Naive thymus-derived CD4-positive, alpha-beta T cell (primary cell): ENCODE measurements around the gene SIAE. TPM values are rescaled to one million over a fixed set of nuclear protein-coding genes. Genes with fewer than 3 reads are reported as not detected.
A peak's percentile ranks its signal among the peaks of the same experiment; 100 is the strongest.

Source experiments
- ATAC-seq: fragments of 150-1000 bp; cut with Tn5 transposase; 2 replicates; pipeline ENCODE4 v1.10.0; 2021; ENCODE audit warnings: mild to moderate bottlenecking, moderate library complexity
- CTCF ChIA-PET: fragments of 350-600 bp; sonication (Branson Sonifier 250); formaldehyde crosslinking; loops from one replicate; lab custom pipeline; 2021; ENCODE audit warnings: antibody characterized with exemption; lab: Charles Lee
- POLR2A ChIA-PET: fragments of 350-600 bp; sonication (Branson Sonifier 250); formaldehyde crosslinking; loops from one replicate; lab custom pipeline; 2021; ENCODE audit warnings: antibody characterized with exemption, inconsistent platforms; lab: Charles Lee
- DNase-seq, 9 donors: peaks; one replicate each; pipeline versions ENCODE4 v3.0.0 to v3.0.0-alpha.2; 2020 to 2022; ENCODE audit warnings: mixed read lengths in 1 of 9
- H3K27ac ChIP-seq: one replicate; pipeline ENCODE4 v1.7.0; 2013; ENCODE audit warnings: mild to moderate bottlenecking, low read depth, low read length, moderate library complexity
- H3K27me3 ChIP-seq, 2 donors: one replicate each; pipeline ENCODE4 v1.7.0; 2013; ENCODE audit warnings: low read length in 2 of 2, mild to moderate bottlenecking in 2 of 2, moderate library complexity in 2 of 2; ENCODE audit not compliant: control insufficient read depth in 2 of 2, insufficient read depth in 2 of 2
- H3K36me3 ChIP-seq, 3 experiments: 1 replicate in 2 of 3; 2 replicates in 1 of 3; pipeline ENCODE4 v1.7.0; 2013; ENCODE audit warnings: low read length in 3 of 3, mild to moderate bottlenecking in 3 of 3, moderate library complexity in 1 of 3; ENCODE audit not compliant: insufficient read depth in 3 of 3, control insufficient read depth in 2 of 3
- H3K4me1 ChIP-seq, 2 donors: one replicate each; pipeline ENCODE4 v1.7.0; 2013; ENCODE audit warnings: low read length in 2 of 2, mild to moderate bottlenecking in 2 of 2, moderate library complexity in 1 of 2; ENCODE audit not compliant: control insufficient read depth in 2 of 2, insufficient read depth in 2 of 2
- H3K4me3 ChIP-seq: 2 replicates; pipeline ENCODE4 v1.7.0; 2013; ENCODE audit warnings: mild to moderate bottlenecking, low read length
- H3K9me3 ChIP-seq, 3 experiments: 1 replicate in 2 of 3; 2 replicates in 1 of 3; pipeline ENCODE4 v1.7.0; 2013; ENCODE audit warnings: low read length in 3 of 3; ENCODE audit not compliant: control insufficient read depth in 2 of 3
- H3K27ac Mint-ChIP-seq, 9 donors: one replicate each; pipeline ENCODE4 v1.8.0; 2020 to 2022; ENCODE audit warnings: mixed read lengths in 9 of 9, mild to moderate bottlenecking in 8 of 9, moderate library complexity in 5 of 9, inconsistent platforms in 2 of 9
- H3K27me3 Mint-ChIP-seq, 5 donors: one replicate each; pipeline ENCODE4 v1.8.0; 2021 to 2022; ENCODE audit warnings: mixed read lengths in 5 of 5, mild to moderate bottlenecking in 1 of 5
- H3K36me3 Mint-ChIP-seq, 5 donors: one replicate each; pipeline ENCODE4 v1.8.0; 2020 to 2022; ENCODE audit warnings: mixed read lengths in 5 of 5, mild to moderate bottlenecking in 3 of 5, inconsistent platforms in 1 of 5
- H3K4me1 Mint-ChIP-seq, 7 donors: one replicate each; pipeline ENCODE4 v1.8.0; 2020 to 2022; ENCODE audit warnings: mixed read lengths in 7 of 7, mild to moderate bottlenecking in 3 of 7, inconsistent platforms in 1 of 7
- H3K4me3 Mint-ChIP-seq, 10 donors: one replicate each; pipeline ENCODE4 v1.8.0; 2020 to 2022; ENCODE audit warnings: mild to moderate bottlenecking in 10 of 10, mixed read lengths in 10 of 10, moderate library complexity in 6 of 10, inconsistent platforms in 2 of 10
- H3K9me3 Mint-ChIP-seq, 11 donors: one replicate each; pipeline ENCODE4 v1.8.0; 2020 to 2022; ENCODE audit warnings: mixed read lengths in 11 of 11, mild to moderate bottlenecking in 4 of 11, inconsistent platforms in 1 of 11, moderate library complexity in 1 of 11
- intact Hi-C, 2 donors: fragments of 100-400 bp; cut with micrococcal nuclease; formaldehyde crosslinking; loops; one replicate each; pipeline ENCODE4 v1.15.1; 2023
- polyA plus RNA-seq, 2 donors: library from polyadenylated mRNA; unstranded; fragments of 300-500 nt; fragmentation: Illumina TruSeq; gene quantifications; one replicate each; pipeline ENCODE4 v1.2.3, GENCODE V29; 2021
- total RNA-seq, 6 experiments: library from RNA in 5 of 6; stranded (reverse) in 5 of 6; gene quantifications; 1 replicate in 5 of 6; 2 replicates in 1 of 6; pipeline ENCODE4 v1.2.3 and lab custom pipeline; 2021 to 2026

The SIAE gene
- total and polyA plus RNA-seq, 7 experiments from 2014 or later = 2.7 to 11.3 (median 8.5) TPM

DNA sequence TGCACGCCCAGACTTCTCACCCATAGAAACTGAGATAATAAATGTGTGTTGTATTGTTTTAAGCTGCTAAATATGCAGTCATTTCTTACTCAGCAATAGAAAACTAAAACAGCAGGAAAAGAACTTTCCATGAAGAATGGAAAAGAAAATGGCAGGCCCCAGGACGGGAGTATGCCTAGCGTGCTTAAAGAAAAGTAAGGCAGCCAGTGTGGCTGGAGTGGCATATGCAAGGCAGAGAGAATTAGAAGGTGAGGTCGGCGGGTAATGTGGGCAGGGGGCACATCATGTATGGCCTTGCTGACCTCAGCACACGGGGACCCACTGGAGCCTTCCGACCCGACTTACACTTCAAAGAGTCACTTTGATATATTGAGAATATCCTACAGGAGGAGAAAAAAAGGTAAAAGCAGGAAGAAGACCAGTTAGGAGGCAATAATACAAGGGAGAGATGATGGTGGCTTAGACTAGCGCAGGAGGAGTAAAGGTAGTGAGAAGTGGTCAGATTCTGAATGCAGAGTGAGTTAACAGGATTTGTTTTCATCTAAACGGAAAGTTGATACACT is 30.4 kb downstream of the SIAE start:
- intact Hi-C loops = no loop called here
- H3K4me3 Mint-ChIP-seq = no peak overlapping the region
- peaks cover 0 to 14% (median 3%) of the 10 kb centered on the region in 5 donors for H3K36me3 Mint-ChIP-seq
- H3K27me3 Mint-ChIP-seq = no peaks in the 10 kb centered on the region
- H3K27ac Mint-ChIP-seq = peak overlapping the region in 1 of 9 donors; percentile 28
- peaks cover 3 to 11% (median 5%) of the 10 kb centered on the region in 7 donors for H3K4me1 Mint-ChIP-seq
- ChIA-PET CTCF (interaction anchor here (0.7 to 2.0 kb wide), 13 partner anchors 17 to 1290 kb away, joined by 3 to 8 read pairs (median 4); partner anchors contain the start of gene TBRG1), POLR2A (interaction anchor here (1.4 to 1.5 kb wide), 2 partner anchors 11 to 20 kb away, joined by 4 to 6 read pairs; partner anchors contain the start of gene TBRG1)
- Histone ChIP-seq H3K36me3 (peaks cover 0 to 20% (median 0%) of the 10 kb centered on the region in 3 experiments), H3K9me3 (no peaks in the 10 kb centered on the region), H3K27me3 (no peaks in the 10 kb centered on the region), H3K27ac (no peak overlapping the region), H3K4me1 (no peaks in the 10 kb centered on the region), H3K4me3 (no peak overlapping the region)
- DNase-seq = no peak
- ATAC-seq = no peak
- H3K9me3 Mint-ChIP-seq = no peaks in the 10 kb centered on the region

DNA sequence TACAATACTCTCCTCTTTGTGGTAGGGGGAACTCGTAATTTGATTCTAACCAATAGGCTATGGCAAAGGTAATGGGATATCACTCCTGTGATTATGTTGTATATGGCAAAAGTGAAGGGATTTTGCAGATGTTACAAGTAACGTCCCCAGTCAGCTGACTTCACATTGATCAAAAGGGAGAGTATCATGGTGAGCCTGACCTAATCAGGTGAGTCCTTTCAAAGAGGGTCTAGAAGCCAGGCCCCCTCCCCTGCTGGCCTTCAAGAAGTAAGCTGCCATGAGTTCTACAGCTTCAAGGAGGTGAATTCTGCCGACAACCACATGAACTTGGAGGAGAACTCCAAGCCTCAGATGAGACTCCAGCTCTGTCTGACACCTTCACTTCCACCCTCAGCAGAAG is 30.9 kb downstream of the SIAE start:
- H3K4me1 Mint-ChIP-seq = peaks cover 3 to 11% (median 5%) of the 10 kb centered on the region in 7 donors
- ATAC-seq = no peak
- intact Hi-C loops = no loop called here
- no peak overlapping the region for H3K4me3 ChIP-seq
- no peaks in the 10 kb centered on the region for H3K9me3 ChIP-seq
- no peaks in the 10 kb centered on the region for H3K4me1 ChIP-seq
- H3K27ac Mint-ChIP-seq = peak overlapping the region in 1 of 9 donors; percentile 28
- H3K27ac ChIP-seq = no peak overlapping the region
- DNase-seq = no peak
- no peaks in the 10 kb centered on the region for H3K27me3 Mint-ChIP-seq
- no peaks in the 10 kb centered on the region for H3K9me3 Mint-ChIP-seq
- no peaks in the 10 kb centered on the region for H3K27me3 ChIP-seq
- H3K36me3 Mint-ChIP-seq = peaks cover 0 to 14% (median 5%) of the 10 kb centered on the region in 5 donors
- no peak overlapping the region for H3K4me3 Mint-ChIP-seq
- CTCF ChIA-PET = interaction anchor here (0.9 to 1.9 kb wide), 5 partner anchors 20 to 194 kb away, joined by 3 to 5 read pairs (median 4); partner anchors contain the start of gene TBRG1
- POLR2A ChIA-PET = interaction anchor here (1.4 to 1.5 kb wide), 2 partner anchors 10 to 20 kb away, joined by 4 to 6 read pairs; partner anchors contain the start of gene TBRG1
- peaks cover 0 to 20% (median 0%) of the 10 kb centered on the region in 3 experiments for H3K36me3 ChIP-seq

GRCh38 chr11:124640666-124641065 is 32.9 kb downstream of the SIAE start:
- CTCF ChIA-PET = interaction anchor here (1.0 kb wide), 1 partner anchor 196 kb away, joined by 4 read pairs; no protein-coding TSS in a partner anchor
- DNase-seq (no peak), ATAC-seq (no peak)
- H3K27me3 ChIP-seq = no peaks in the 10 kb centered on the region
- H3K4me1 ChIP-seq = no peaks in the 10 kb centered on the region
- H3K36me3 Mint-ChIP-seq = peaks cover 0 to 17% (median 5%) of the 10 kb centered on the region in 5 donors
- H3K4me1 Mint-ChIP-seq = peaks cover 3 to 11% (median 5%) of the 10 kb centered on the region in 7 donors
- H3K4me3 ChIP-seq = no peak overlapping the region
- H3K27me3 Mint-ChIP-seq = no peaks in the 10 kb centered on the region
- no peak overlapping the region for H3K27ac ChIP-seq
- H3K27ac Mint-ChIP-seq = peak overlapping the region in 1 of 9 donors; percentile 36
- H3K9me3 ChIP-seq = no peaks in the 10 kb centered on the region
- H3K9me3 Mint-ChIP-seq = no peaks in the 10 kb centered on the region
- intact Hi-C loops = no loop called here
- POLR2A ChIA-PET = interaction anchor here (1.0 to 1.7 kb wide), 2 partner anchors 18 to 32 kb away, joined by 3 to 9 read pairs; partner anchors contain the start of gene TBRG1
- peaks cover 0 to 39% (median 0%) of the 10 kb centered on the region in 3 experiments for H3K36me3 ChIP-seq
- H3K4me3 Mint-ChIP-seq = no peak overlapping the region

DNA sequence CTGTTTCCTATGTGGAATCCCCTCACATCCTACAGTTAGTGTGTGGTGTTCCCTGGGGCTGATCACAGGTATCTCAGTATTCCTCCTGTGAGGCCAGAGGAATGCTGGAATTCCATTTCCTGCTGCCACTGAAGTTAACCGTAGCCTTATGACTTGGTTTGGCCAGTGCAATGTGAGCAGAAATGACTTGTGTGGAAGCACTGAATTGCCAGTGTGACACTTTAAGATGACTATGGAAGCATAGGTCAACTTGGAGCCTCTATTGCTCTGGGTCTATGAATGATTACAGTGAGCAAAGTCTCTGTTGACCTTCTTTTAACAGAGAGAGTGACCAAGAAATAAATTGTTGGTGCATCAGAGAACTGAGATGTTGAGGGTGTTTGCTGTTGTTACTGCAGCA is 34.4 kb downstream of the SIAE start:
- ATAC-seq (no peak), DNase-seq (no peak)
- no peaks in the 10 kb centered on the region for H3K27me3 ChIP-seq
- H3K9me3 Mint-ChIP-seq = no peaks in the 10 kb centered on the region
- H3K27me3 Mint-ChIP-seq = no peaks in the 10 kb centered on the region
- no peak overlapping the region for H3K4me3 ChIP-seq
- H3K9me3 ChIP-seq = no peaks in the 10 kb centered on the region
- intact Hi-C loops = no loop called here
- H3K27ac ChIP-seq = no peak overlapping the region
- H3K27ac Mint-ChIP-seq = peak overlapping the region in 2 of 9 donors; percentile 33 to 48
- H3K4me1 Mint-ChIP-seq = peaks cover 0 to 4% (median 0%) of the 10 kb centered on the region in 7 donors
- CTCF ChIA-PET = no interaction called here
- peaks cover 0 to 49% (median 0%) of the 10 kb centered on the region in 3 experiments for H3K36me3 ChIP-seq
- H3K4me3 Mint-ChIP-seq = no peak overlapping the region
- H3K4me1 ChIP-seq = no peaks in the 10 kb centered on the region
- POLR2A ChIA-PET = interaction anchor here (0.8 to 1.7 kb wide), 2 partner anchors 12 to 16 kb away, joined by 4 to 9 read pairs; partner anchors contain the start of gene TBRG1
- peaks cover 0 to 17% (median 5%) of the 10 kb centered on the region in 5 donors for H3K36me3 Mint-ChIP-seq

GRCh38 chr11:124638500-124638899 is 35.0 kb downstream of the SIAE start:
- intact Hi-C loops = no loop called here
- Mint-ChIP-seq H3K4me1 (peaks cover 0 to 4% (median 0%) of the 10 kb centered on the region in 7 donors), H3K4me3 (no peak overlapping the region), H3K27ac (peak overlapping the region in 6 of 9 donors; percentile 17 to 85 (median 43)), H3K27me3 (no peaks in the 10 kb centered on the region), H3K36me3 (peaks cover 0 to 18% (median 5%) of the 10 kb centered on the region in 5 donors), H3K9me3 (no peaks in the 10 kb centered on the region)
- H3K27ac ChIP-seq = no peak overlapping the region
- H3K36me3 ChIP-seq = peaks cover 0 to 55% (median 1%) of the 10 kb centered on the region in 3 experiments
- DNase-seq (no peak), ATAC-seq (no peak)
- no peaks in the 10 kb centered on the region for H3K4me1 ChIP-seq
- CTCF ChIA-PET = no interaction called here
- POLR2A ChIA-PET = interaction anchor here (0.7 to 0.8 kb wide), 2 partner anchors 12 to 1691 kb away, joined by 3 to 4 read pairs; no protein-coding TSS in a partner anchor
- no peaks in the 10 kb centered on the region for H3K9me3 ChIP-seq
- no peaks in the 10 kb centered on the region for H3K27me3 ChIP-seq
- H3K4me3 ChIP-seq = no peak overlapping the region

- peaks cover 5 to 75% (median 8%) of the 10 kb centered on the region in 3 experiments for H3K36me3 ChIP-seq
- DNase-seq = no peak
- Mint-ChIP-seq H3K27me3 (no peaks in the 10 kb centered on the region), H3K27ac (peak overlapping the region in 5 of 9 donors; percentile 12 to 33 (median 15)), H3K9me3 (no peaks in the 10 kb centered on the region), H3K4me1 (peaks cover 0 to under 1% (median 0%) of the 10 kb centered on the region in 7 donors), H3K4me3 (no peak overlapping the region), H3K36me3 (peaks cover 0 to 30% (median 10%) of the 10 kb centered on the region in 5 donors)
- CTCF ChIA-PET = interaction anchor here (0.7 kb wide), 1 partner anchor 40 kb away, joined by 4 read pairs; no protein-coding TSS in a partner anchor
- H3K4me1 ChIP-seq = no peaks in the 10 kb centered on the region
- no peaks in the 10 kb centered on the region for H3K9me3 ChIP-seq
- no peak overlapping the region for H3K27ac ChIP-seq
- ATAC-seq = no peak
- no peaks in the 10 kb centered on the region for H3K27me3 ChIP-seq
- intact Hi-C loops = no loop called here
- no peak overlapping the region for H3K4me3 ChIP-seq
- POLR2A ChIA-PET = no interaction called here
These were observed 37.6 kb downstream of the SIAE start for GRCh38 chr11:124635932-124636331.
